Testis (tissue), 3 donors: ENCODE data around the gene TBX4. TPM values are rescaled to one million over a fixed set of nuclear protein-coding genes. Genes with fewer than 3 reads are reported as not detected.

Experiments used
- DNase-seq: peaks from one replicate; pipeline ENCODE4 v3.0.0-alpha.2; 2019
- H3K27ac ChIP-seq, 2 donors: fragments of 200-600 bp; sonication (generic); one replicate each; pipeline ENCODE4 v1.5.1; 2019
- H3K27me3 ChIP-seq: fragments of 200-600 bp; sonication (generic); one replicate; pipeline ENCODE4 v1.5.1; 2019
- H3K36me3 ChIP-seq: fragments of 200-600 bp; sonication (generic); one replicate; pipeline ENCODE4 v1.5.1; 2017; ENCODE audit warnings: low read depth; ENCODE audit errors: missing control alignments
- H3K4me1 ChIP-seq: fragments of 200-600 bp; sonication (generic); one replicate; pipeline ENCODE4 v1.5.1; 2019
- H3K4me3 ChIP-seq, 2 donors: fragments of 200-600 bp; sonication (generic); one replicate each; pipeline ENCODE4 v1.5.1; 2017 to 2019
- H3K9me3 ChIP-seq: fragments of 200-600 bp; sonication (generic); one replicate; pipeline ENCODE4 v1.5.1; 2017
- POLR2A ChIP-seq: fragments of 450-650 bp; IDR thresholded peaks from one replicate; pipeline ENCODE4 v1.6.1; 2017; ENCODE audit warnings: antibody characterized with exemption, mild to moderate bottlenecking, moderate library complexity
- WGBS, 2 donors: methylation state at CpG; one replicate each; pipeline ENCODE4 v1.1.5; 2018; 5-methylcytosine and 5-hydroxymethylcytosine counted together
- intact Hi-C: fragments of 100-400 bp; cut with DNase I; formaldehyde crosslinking; loops from one replicate; pipeline ENCODE4 v1.15.1; 2023; ENCODE audit warnings: low total_unique reads
- polyA plus RNA-seq: library from polyadenylated mRNA; stranded (reverse); fragments of 350-450 nt; fragmentation: Illumina TruSeq; extraction: RNeasy Lipid Tissue Mini Kit (QIAGEN cat#74804); gene quantifications from one replicate; pipeline ENCODE4 v1.2.3, GENCODE V29; 2014; ENCODE audit warnings: low read depth, low replicate concordance; ENCODE audit not compliant: insufficient read depth
- total RNA-seq, 2 donors: library from RNA; depleted of rRNA; stranded (reverse); fragments of >200 nt; gene quantifications; one replicate each; pipeline ENCODE4 v1.2.3, GENCODE V29; 2016
- TF ChIP-seq, protein P1 (sequence below), 3 experiments: fragments of 450-650 bp in 2 of 3; fragments of 200-600 bp in 1 of 3; sonication (generic) in 1 of 3; IDR thresholded peaks; one replicate each; pipeline ENCODE4 v1.5.1; 2016 to 2019; ENCODE audit warnings: antibody characterized with exemption in 3 of 3, mild to moderate bottlenecking in 2 of 3, moderate library complexity in 1 of 3

The TBX4 gene
- total and polyA plus RNA-seq, 3 donors from 2014 or later = 1.5 to 3.2 (median 1.7) TPM

DNA sequence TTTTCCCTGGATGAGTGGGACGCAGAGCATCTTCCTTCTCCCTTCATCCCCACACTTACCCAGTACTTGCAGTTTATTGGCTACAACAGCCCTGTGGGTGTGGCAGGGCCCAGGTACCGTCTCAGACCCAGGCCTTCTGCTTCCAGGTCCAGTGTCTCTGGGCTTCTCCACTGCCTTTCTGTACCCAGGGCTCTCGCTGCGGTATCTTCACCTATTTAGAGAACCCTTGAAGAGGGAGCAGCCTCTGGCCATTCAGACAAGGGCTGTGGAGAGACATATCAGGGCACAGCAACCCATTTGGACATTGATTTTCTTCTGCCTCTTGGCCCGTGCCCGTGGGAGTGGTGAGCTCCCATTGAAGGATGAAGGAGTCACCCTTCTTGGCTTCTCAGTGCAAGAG, 17.3 kb downstream of the TBX4 start:
- Histone ChIP-seq H3K9me3 (no peaks in the 10 kb centered on the region), H3K36me3 (no peaks in the 10 kb centered on the region), H3K4me3 (no peak overlapping the region), H3K27me3 (no peaks in the 10 kb centered on the region), H3K27ac (no peak overlapping the region), H3K4me1 (no peaks in the 10 kb centered on the region)
- TF ChIP-seq, protein P1, sequence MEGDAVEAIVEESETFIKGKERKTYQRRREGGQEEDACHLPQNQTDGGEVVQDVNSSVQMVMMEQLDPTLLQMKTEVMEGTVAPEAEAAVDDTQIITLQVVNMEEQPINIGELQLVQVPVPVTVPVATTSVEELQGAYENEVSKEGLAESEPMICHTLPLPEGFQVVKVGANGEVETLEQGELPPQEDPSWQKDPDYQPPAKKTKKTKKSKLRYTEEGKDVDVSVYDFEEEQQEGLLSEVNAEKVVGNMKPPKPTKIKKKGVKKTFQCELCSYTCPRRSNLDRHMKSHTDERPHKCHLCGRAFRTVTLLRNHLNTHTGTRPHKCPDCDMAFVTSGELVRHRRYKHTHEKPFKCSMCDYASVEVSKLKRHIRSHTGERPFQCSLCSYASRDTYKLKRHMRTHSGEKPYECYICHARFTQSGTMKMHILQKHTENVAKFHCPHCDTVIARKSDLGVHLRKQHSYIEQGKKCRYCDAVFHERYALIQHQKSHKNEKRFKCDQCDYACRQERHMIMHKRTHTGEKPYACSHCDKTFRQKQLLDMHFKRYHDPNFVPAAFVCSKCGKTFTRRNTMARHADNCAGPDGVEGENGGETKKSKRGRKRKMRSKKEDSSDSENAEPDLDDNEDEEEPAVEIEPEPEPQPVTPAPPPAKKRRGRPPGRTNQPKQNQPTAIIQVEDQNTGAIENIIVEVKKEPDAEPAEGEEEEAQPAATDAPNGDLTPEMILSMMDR (IDR thresholded peaks at IDR 0.05) = no peak
- TF ChIP-seq POLR2A = no peak
- 91 to 94% methylated on average over 6 of the region's 6 CpGs for WGBS, 2 donors
- intact Hi-C loops = no loop called here
- no peak for DNase-seq

DNA sequence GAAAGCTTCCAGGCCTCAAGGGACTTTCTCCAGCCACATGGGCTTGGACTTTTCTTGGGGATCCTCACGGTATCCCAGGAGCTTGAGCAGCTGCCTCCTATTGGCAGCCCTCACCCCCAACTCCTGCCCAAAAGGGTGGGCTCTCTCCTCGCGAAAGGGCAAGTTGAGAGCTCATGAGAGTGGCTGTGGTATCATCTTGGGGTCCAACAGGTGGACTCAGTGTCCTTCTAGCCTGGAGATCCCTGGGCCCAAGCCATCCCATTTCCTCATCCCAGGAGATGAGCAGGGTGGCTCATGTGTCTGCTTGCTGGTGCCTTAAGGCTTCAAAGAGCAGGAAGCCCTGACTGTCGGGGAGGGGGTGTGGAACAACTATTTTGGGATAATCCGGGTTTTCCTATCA, 17.7 kb downstream of the TBX4 start:
- no peak overlapping the region for H3K4me3 ChIP-seq
- no peaks in the 10 kb centered on the region for H3K4me1 ChIP-seq
- H3K27ac ChIP-seq = no peak overlapping the region
- H3K36me3 ChIP-seq = no peaks in the 10 kb centered on the region
- no peaks in the 10 kb centered on the region for H3K9me3 ChIP-seq
- H3K27me3 ChIP-seq = no peaks in the 10 kb centered on the region
- intact Hi-C loops = no loop called here
- 87 to 91% methylated on average over 5 of the region's 5 CpGs for WGBS, 2 donors
- no peak for TF ChIP-seq POLR2A
- TF ChIP-seq, protein P1 (IDR thresholded peaks at IDR 0.05) = no peak
- DNase-seq = no peak

DNA sequence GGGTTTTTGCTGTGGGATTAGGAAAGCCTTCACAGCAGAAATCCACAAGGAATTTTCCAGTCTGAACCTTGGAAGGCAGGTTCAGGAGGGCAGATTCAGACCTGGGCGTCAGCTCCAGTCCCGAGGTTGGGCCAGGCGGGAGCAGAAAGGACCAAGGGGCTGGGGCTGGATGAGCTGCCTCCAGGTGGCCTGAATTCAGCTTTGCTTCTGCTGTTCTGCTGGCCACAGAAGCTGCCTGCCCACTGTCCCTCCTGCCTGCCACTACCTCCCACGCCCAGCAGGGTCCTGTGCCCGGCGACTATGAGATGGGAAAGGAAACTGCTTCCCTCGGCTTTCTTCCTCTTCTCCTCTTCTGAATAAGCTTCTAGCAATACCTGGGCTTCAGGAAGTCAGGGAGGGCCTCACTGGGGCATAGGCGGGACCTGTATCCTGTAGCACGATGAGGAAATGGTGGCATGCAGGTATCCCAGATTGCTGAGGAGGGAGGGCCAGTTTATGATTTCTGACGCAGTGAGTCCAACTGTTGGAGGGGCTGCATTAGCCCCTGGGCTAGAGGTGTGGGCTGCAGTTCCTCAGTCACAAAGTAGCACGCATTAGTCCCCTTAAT, 18.4 kb downstream of the TBX4 start:
- TF ChIP-seq, protein P1 (IDR thresholded peaks at IDR 0.05) = no peak
- TF ChIP-seq POLR2A = no peak
- Histone ChIP-seq H3K9me3 (no peaks in the 10 kb centered on the region), H3K4me3 (no peak overlapping the region), H3K4me1 (no peaks in the 10 kb centered on the region), H3K27ac (no peak overlapping the region), H3K36me3 (no peaks in the 10 kb centered on the region), H3K27me3 (no peaks in the 10 kb centered on the region)
- intact Hi-C loops = no loop called here
- no peak for DNase-seq
- 82 to 100% methylated on average over 5 to 11 of the region's 11 CpGs for WGBS, 2 donors

DNA sequence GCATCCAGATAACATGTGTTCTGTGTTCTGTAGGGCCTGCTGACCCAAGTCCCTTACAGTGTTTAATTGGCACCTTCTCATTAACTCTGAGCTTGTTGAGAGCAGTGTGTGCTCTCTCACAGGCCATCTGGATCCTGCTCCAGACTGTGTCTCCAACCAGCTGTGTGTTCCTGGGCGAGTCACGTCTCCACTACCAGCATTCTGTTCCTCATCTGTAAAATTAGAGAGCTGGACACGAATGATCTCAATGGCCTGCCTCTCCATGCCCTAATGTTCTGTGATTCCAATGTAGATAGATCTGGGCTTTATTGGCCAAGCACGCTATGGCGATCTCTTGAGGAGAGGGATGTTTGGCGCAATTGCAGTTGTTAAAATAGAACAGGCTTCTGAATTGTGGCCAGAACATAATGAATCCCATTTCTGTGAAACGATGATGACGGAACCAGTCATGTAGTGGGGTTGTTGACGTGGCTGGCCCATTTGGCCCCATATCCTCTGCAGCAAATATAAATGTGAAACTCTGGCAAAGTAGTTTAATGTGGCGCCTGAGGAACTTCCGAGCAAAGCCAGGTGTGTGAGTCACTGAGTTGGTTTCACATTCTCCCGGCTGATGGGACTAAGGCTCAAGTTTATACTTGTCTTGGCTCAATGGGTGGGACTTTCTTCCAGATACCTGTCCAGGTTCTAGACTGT, 22.2 kb downstream of the TBX4 start:
- TF ChIP-seq POLR2A = no peak
- TF ChIP-seq, protein P1 (IDR thresholded peaks at IDR 0.05) = no peak
- Histone ChIP-seq H3K27ac (no peak overlapping the region), H3K4me1 (no peaks in the 10 kb centered on the region), H3K4me3 (no peak overlapping the region), H3K9me3 (no peaks in the 10 kb centered on the region), H3K36me3 (no peaks in the 10 kb centered on the region), H3K27me3 (no peaks in the 10 kb centered on the region)
- intact Hi-C loops = no loop called here
- 95 to 98% methylated on average over 11 to 12 of the region's 12 CpGs for WGBS, 2 donors
- DNase-seq = no peak

DNA sequence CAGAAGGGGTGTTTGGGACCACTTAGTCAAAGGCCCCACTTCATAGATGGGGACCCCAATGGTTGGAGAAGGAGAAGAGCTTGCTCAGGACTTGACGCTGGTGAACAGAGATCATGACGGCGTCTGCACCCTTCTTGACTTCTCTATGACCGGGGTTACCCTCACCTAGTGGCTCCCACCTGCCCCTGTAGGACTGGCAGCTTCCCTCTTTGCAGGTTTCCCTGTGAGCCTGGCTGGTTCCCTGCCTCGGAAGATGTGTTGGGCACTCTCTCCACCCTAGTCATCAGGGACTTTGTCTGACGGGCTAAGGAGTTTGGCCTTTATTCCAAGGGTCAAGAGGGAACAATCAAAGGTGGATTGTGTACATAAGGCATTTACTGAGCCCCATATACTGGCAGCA, 22.7 kb downstream of the TBX4 start:
- TF ChIP-seq POLR2A = no peak
- TF ChIP-seq, protein P1 (IDR thresholded peaks at IDR 0.05) = no peak
- H3K9me3 ChIP-seq = no peaks in the 10 kb centered on the region
- WGBS, 2 donors = 91 to 95% methylated on average over 6 of the region's 6 CpGs

More for the DNA sequence above, 22.7 kb downstream of the TBX4 start:
- no peak for DNase-seq
- intact Hi-C loops = no loop called here
- Histone ChIP-seq H3K27ac (no peak overlapping the region), H3K27me3 (no peaks in the 10 kb centered on the region), H3K4me3 (no peak overlapping the region), H3K36me3 (no peaks in the 10 kb centered on the region), H3K4me1 (no peaks in the 10 kb centered on the region)
